ENCODE measurements around the gene TSHZ2. TPM values are rescaled to one million over a fixed set of nuclear protein-coding genes. Genes with fewer than 3 reads are reported as not detected.
A peak's percentile ranks its signal among the peaks of the same experiment; 100 is the strongest.

TSHZ2 gene
- total and polyA plus RNA-seq, 9 of the 15 experiments (the other 6 are each of a cell fraction or from before 2014, with no cell fraction given) = 0.03 to 0.20 (median 0.05) TPM; not detected in 4

DNA sequence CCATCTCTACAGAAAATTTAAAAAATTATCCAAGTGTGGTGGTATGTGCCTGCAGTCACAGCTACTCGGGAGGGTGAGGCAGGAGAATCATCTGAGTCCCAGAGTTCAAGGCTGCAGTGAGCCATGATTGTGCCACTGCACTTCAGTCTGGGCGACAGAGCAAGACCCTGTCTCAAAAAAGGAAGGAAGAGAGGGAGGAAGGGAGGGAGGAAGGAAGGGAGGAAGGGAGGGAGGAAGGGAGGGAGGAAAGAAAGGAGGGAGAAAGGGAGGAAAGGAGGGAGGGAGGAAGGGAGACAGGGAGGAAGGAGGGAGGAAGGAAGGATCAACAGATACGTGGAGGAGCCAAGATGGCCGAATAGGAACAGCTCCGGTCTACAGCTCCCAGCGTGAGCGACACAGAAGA, 531.4 kb downstream of the TSHZ2 start:
- ChIA-PET CTCF (ENCODE audit: low intra/inter-chr PET ratio) (no interaction called here), POLR2A (interaction anchor here (0.6 to 1.7 kb wide), 2 partner anchors 11 to 58 kb away, joined by 3 to 4 read pairs; no protein-coding TSS in a partner anchor)
- in situ Hi-C loops (cut with MboI) = no loop called here
- Histone ChIP-seq H3K79me2 (ENCODE audit: control insufficient read depth, insufficient read depth, low read length) (no peaks in the 10 kb centered on the region), H3K4me2 (ENCODE audit: insufficient read depth, low read length) (peak overlapping the region; percentile 65), H2AFZ (ENCODE audit: low read depth, low read length) (peak overlapping the region; percentile 94), H3K4me1 (replicated peaks in 1 of 2; ENCODE audit: control insufficient read depth in 2 of 2, insufficient read depth in 2 of 2, low read length in 2 of 2) (no peaks in the 10 kb centered on the region), H3K27ac (ENCODE audit: extremely low read depth, low read depth, low read length) (peak overlapping the region; percentile 23; the same call in 1 of the 3 replicates), H3K9me3 (replicated peaks; ENCODE audit: control insufficient read depth, insufficient read depth, low read depth, low read length) (no peaks in the 10 kb centered on the region; the same call in 1 of the 2 replicates), H4K20me1 (replicated peaks; ENCODE audit: control insufficient read depth, insufficient read depth, low read length) (no peaks in the 10 kb centered on the region), H3K9ac (ENCODE audit: insufficient read depth in 1 of 2, low read depth in 2 of 2, low read length in 2 of 2) (no peak overlapping the region; a peak in 1 of 4 replicates), H3K9me1 (ENCODE audit: control insufficient read depth, insufficient read depth, low read length) (no peaks in the 10 kb centered on the region), H3K4me3 (peak overlapping the region; percentile 11; the same call in 1 of the 2 replicates), H3K36me3 (ENCODE audit: control insufficient read depth, insufficient read depth, low read length) (no peaks in the 10 kb centered on the region), H3K27me3 (ENCODE audit: control insufficient read depth in 2 of 2, insufficient read depth in 2 of 2, low read length in 2 of 2) (peaks cover 2% of the 10 kb centered on the region in 2 experiments; a peak in 1 of 5 replicates)
- ATAC-seq = peak; percentile 47; the same call in 2 of the 3 replicates
- no TSS peak for BruUV-seq (replicated peaks)
- FAIRE-seq = no peak
- no peak for DNase-seq (ENCODE audit: extremely low read depth in 1 of 4, low spot score in 3 of 4)
- intact Hi-C loops (cut with micrococcal nuclease) = no loop called here
- 0% methylated on average over 1 of the region's 7 CpGs for WGBS (ENCODE audit: insufficient coverage, low coverage, missing lambda C conversion rate)
- TF ChIP-seq LARP7 (IDR thresholded peaks at IDR 0.05) = peak; percentile 75; the same call in 1 of the 2 replicates
- no peak for TF ChIP-seq ZNF23 (CRISPR knock-in tag; IDR thresholded peaks at IDR 0.05)
- TF ChIP-seq, protein P1, sequence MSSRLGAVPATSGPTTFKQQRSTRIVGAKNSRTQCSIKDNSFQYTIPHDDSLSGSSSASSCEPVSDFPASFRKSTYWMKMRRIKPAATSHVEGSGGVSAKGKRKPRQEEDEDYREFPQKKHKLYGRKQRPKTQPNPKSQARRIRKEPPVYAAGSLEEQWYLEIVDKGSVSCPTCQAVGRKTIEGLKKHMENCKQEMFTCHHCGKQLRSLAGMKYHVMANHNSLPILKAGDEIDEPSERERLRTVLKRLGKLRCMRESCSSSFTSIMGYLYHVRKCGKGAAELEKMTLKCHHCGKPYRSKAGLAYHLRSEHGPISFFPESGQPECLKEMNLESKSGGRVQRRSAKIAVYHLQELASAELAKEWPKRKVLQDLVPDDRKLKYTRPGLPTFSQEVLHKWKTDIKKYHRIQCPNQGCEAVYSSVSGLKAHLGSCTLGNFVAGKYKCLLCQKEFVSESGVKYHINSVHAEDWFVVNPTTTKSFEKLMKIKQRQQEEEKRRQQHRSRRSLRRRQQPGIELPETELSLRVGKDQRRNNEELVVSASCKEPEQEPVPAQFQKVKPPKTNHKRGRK (tag; IDR thresholded peaks at IDR 0.05) = peak; percentile 72
- TF ChIP-seq, protein P2, sequence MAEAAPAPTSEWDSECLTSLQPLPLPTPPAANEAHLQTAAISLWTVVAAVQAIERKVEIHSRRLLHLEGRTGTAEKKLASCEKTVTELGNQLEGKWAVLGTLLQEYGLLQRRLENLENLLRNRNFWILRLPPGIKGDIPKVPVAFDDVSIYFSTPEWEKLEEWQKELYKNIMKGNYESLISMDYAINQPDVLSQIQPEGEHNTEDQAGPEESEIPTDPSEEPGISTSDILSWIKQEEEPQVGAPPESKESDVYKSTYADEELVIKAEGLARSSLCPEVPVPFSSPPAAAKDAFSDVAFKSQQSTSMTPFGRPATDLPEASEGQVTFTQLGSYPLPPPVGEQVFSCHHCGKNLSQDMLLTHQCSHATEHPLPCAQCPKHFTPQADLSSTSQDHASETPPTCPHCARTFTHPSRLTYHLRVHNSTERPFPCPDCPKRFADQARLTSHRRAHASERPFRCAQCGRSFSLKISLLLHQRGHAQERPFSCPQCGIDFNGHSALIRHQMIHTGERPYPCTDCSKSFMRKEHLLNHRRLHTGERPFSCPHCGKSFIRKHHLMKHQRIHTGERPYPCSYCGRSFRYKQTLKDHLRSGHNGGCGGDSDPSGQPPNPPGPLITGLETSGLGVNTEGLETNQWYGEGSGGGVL (CRISPR knock-in tag; IDR thresholded peaks at IDR 0.05) = no peak
- TF ChIP-seq, protein P3, sequence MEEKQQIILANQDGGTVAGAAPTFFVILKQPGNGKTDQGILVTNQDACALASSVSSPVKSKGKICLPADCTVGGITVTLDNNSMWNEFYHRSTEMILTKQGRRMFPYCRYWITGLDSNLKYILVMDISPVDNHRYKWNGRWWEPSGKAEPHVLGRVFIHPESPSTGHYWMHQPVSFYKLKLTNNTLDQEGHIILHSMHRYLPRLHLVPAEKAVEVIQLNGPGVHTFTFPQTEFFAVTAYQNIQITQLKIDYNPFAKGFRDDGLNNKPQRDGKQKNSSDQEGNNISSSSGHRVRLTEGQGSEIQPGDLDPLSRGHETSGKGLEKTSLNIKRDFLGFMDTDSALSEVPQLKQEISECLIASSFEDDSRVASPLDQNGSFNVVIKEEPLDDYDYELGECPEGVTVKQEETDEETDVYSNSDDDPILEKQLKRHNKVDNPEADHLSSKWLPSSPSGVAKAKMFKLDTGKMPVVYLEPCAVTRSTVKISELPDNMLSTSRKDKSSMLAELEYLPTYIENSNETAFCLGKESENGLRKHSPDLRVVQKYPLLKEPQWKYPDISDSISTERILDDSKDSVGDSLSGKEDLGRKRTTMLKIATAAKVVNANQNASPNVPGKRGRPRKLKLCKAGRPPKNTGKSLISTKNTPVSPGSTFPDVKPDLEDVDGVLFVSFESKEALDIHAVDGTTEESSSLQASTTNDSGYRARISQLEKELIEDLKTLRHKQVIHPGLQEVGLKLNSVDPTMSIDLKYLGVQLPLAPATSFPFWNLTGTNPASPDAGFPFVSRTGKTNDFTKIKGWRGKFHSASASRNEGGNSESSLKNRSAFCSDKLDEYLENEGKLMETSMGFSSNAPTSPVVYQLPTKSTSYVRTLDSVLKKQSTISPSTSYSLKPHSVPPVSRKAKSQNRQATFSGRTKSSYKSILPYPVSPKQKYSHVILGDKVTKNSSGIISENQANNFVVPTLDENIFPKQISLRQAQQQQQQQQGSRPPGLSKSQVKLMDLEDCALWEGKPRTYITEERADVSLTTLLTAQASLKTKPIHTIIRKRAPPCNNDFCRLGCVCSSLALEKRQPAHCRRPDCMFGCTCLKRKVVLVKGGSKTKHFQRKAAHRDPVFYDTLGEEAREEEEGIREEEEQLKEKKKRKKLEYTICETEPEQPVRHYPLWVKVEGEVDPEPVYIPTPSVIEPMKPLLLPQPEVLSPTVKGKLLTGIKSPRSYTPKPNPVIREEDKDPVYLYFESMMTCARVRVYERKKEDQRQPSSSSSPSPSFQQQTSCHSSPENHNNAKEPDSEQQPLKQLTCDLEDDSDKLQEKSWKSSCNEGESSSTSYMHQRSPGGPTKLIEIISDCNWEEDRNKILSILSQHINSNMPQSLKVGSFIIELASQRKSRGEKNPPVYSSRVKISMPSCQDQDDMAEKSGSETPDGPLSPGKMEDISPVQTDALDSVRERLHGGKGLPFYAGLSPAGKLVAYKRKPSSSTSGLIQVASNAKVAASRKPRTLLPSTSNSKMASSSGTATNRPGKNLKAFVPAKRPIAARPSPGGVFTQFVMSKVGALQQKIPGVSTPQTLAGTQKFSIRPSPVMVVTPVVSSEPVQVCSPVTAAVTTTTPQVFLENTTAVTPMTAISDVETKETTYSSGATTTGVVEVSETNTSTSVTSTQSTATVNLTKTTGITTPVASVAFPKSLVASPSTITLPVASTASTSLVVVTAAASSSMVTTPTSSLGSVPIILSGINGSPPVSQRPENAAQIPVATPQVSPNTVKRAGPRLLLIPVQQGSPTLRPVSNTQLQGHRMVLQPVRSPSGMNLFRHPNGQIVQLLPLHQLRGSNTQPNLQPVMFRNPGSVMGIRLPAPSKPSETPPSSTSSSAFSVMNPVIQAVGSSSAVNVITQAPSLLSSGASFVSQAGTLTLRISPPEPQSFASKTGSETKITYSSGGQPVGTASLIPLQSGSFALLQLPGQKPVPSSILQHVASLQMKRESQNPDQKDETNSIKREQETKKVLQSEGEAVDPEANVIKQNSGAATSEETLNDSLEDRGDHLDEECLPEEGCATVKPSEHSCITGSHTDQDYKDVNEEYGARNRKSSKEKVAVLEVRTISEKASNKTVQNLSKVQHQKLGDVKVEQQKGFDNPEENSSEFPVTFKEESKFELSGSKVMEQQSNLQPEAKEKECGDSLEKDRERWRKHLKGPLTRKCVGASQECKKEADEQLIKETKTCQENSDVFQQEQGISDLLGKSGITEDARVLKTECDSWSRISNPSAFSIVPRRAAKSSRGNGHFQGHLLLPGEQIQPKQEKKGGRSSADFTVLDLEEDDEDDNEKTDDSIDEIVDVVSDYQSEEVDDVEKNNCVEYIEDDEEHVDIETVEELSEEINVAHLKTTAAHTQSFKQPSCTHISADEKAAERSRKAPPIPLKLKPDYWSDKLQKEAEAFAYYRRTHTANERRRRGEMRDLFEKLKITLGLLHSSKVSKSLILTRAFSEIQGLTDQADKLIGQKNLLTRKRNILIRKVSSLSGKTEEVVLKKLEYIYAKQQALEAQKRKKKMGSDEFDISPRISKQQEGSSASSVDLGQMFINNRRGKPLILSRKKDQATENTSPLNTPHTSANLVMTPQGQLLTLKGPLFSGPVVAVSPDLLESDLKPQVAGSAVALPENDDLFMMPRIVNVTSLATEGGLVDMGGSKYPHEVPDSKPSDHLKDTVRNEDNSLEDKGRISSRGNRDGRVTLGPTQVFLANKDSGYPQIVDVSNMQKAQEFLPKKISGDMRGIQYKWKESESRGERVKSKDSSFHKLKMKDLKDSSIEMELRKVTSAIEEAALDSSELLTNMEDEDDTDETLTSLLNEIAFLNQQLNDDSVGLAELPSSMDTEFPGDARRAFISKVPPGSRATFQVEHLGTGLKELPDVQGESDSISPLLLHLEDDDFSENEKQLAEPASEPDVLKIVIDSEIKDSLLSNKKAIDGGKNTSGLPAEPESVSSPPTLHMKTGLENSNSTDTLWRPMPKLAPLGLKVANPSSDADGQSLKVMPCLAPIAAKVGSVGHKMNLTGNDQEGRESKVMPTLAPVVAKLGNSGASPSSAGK (IDR thresholded peaks at IDR 0.05) = 0 out of 2 replicates have a peak, but pooled peaks have one; percentile 22
- 0 out of 2 replicates have a peak, but pooled peaks have one; percentile 30 for TF ChIP-seq SMARCA5 (IDR thresholded peaks at IDR 0.05)
- peak; percentile 61; the same call in 1 of the 2 replicates for TF ChIP-seq MTA1 (IDR thresholded peaks at IDR 0.05; ENCODE audit: borderline replicate concordance)
- TF ChIP-seq OTX1 (CRISPR knock-in tag; IDR thresholded peaks at IDR 0.05) = peak; percentile 75
